H9 (cell line): ENCODE measurements around the gene CAB39. TPM values are rescaled to one million over a fixed set of nuclear protein-coding genes. Genes with fewer than 3 reads are reported as not detected.

Source experiments
- DNase-seq: peaks from one replicate; pipeline ENCODE4 v3.0.0-alpha.2; 2017
- H2AFZ ChIP-seq: one replicate; pipeline ENCODE4 v1.6.1; 2013; ENCODE audit warnings: mild to moderate bottlenecking, low read length, control low read depth, moderate library complexity
- H2AK5ac ChIP-seq: 2 replicates; pipeline ENCODE4 v1.6.1; 2013; ENCODE audit warnings: low read length, control low read depth, mixed read lengths; ENCODE audit not compliant: insufficient read length
- H2BK120ac ChIP-seq: one replicate; pipeline ENCODE4 v1.6.1; 2013; ENCODE audit warnings: low read depth, mild to moderate bottlenecking, low read length, control low read depth, inconsistent platforms; ENCODE audit not compliant: poor library complexity, severe bottlenecking
- H2BK12ac ChIP-seq: 2 replicates; pipeline ENCODE4 v1.6.1; 2013; ENCODE audit warnings: low read length, control low read depth, mixed read lengths, low read depth; ENCODE audit not compliant: insufficient read length
- H2BK15ac ChIP-seq: 2 replicates; pipeline ENCODE4 v1.6.1; 2013; ENCODE audit warnings: low read depth, low read length, control low read depth
- H2BK20ac ChIP-seq: one replicate; pipeline ENCODE4 v1.6.1; 2013; ENCODE audit warnings: low read depth, mild to moderate bottlenecking, low read length, control low read depth, inconsistent platforms; ENCODE audit not compliant: poor library complexity, severe bottlenecking
- H2BK5ac ChIP-seq: 2 replicates; pipeline ENCODE4 v1.6.1; 2013; ENCODE audit warnings: low read length, control low read depth, mixed read lengths; ENCODE audit not compliant: insufficient read length
- H3K14ac ChIP-seq: 2 replicates; pipeline ENCODE4 v1.6.1; 2013; ENCODE audit warnings: low read length, control low read depth; ENCODE audit not compliant: insufficient read depth
- H3K18ac ChIP-seq: 2 replicates; pipeline ENCODE4 v1.6.1; 2013; ENCODE audit warnings: low read depth, mild to moderate bottlenecking, mixed read lengths, low read length, control low read depth; ENCODE audit not compliant: insufficient read length
- H3K23ac ChIP-seq: 2 replicates; pipeline ENCODE4 v1.6.1; 2013; ENCODE audit warnings: low read length, control low read depth, mixed read lengths, low read depth; ENCODE audit not compliant: insufficient read length
- H3K23me2 ChIP-seq: 2 replicates; pipeline ENCODE4 v1.6.1; 2013; ENCODE audit warnings: low read depth, mild to moderate bottlenecking, mixed read lengths, low read length, control low read depth; ENCODE audit not compliant: insufficient read length, poor library complexity, severe bottlenecking
- H3K27ac ChIP-seq: 2 replicates; pipeline ENCODE4 v1.5.1; 2013; ENCODE audit warnings: low read length, control low read depth, mixed read lengths, low read depth; ENCODE audit not compliant: insufficient read length
- H3K27me3 ChIP-seq: 2 replicates; pipeline ENCODE4 v1.6.1; 2013; ENCODE audit warnings: low read length, control low read depth, inconsistent platforms; ENCODE audit not compliant: insufficient read depth
- H3K4ac ChIP-seq: 2 replicates; pipeline ENCODE4 v1.6.1; 2013; ENCODE audit warnings: low read depth, mild to moderate bottlenecking, control low read depth, inconsistent platforms, low read length, moderate library complexity
- H3K4me1 ChIP-seq: 2 replicates; pipeline ENCODE4 v1.6.1; 2013; ENCODE audit warnings: low read length, control low read depth, inconsistent platforms; ENCODE audit not compliant: insufficient read depth
- H3K4me2 ChIP-seq: 2 replicates; pipeline ENCODE4 v1.6.1; 2013; ENCODE audit warnings: low read length, control low read depth, mixed read lengths; ENCODE audit not compliant: insufficient read length, insufficient read depth
- H3K56ac ChIP-seq: 2 replicates; pipeline ENCODE4 v1.6.1; 2013; ENCODE audit warnings: low read depth, mild to moderate bottlenecking, mixed read lengths, low read length, control low read depth; ENCODE audit not compliant: insufficient read length
- H3K79me1 ChIP-seq: 2 replicates; pipeline ENCODE4 v1.6.1; 2013; ENCODE audit warnings: low read depth, mild to moderate bottlenecking, moderate library complexity, low read length, control low read depth, inconsistent platforms; ENCODE audit not compliant: insufficient read depth, poor library complexity, severe bottlenecking
- H3K79me2 ChIP-seq: 2 replicates; pipeline ENCODE4 v1.6.1; 2013; ENCODE audit warnings: low read length, control low read depth, inconsistent platforms; ENCODE audit not compliant: insufficient read depth
- H3K9ac ChIP-seq: 2 replicates; pipeline ENCODE4 v1.6.1; 2013; ENCODE audit warnings: low read length, control low read depth, mixed read lengths; ENCODE audit not compliant: insufficient read length; ENCODE audit errors: extremely low read depth
- H3K9me3 ChIP-seq: one replicate; pipeline ENCODE4 v1.6.1; 2013; ENCODE audit warnings: low read depth, low read length, inconsistent platforms; ENCODE audit not compliant: control insufficient read depth
- H3T11ph ChIP-seq: one replicate; pipeline ENCODE4 v1.6.1; 2013; ENCODE audit warnings: mild to moderate bottlenecking, low read length, control low read depth, inconsistent platforms
- H4K20me1 ChIP-seq: one replicate; pipeline ENCODE4 v1.6.1; 2013; ENCODE audit not compliant: control insufficient read depth, insufficient read length, insufficient read depth
- H4K5ac ChIP-seq: 2 replicates; pipeline ENCODE4 v1.6.1; 2013; ENCODE audit warnings: low read depth, mild to moderate bottlenecking, mixed read lengths, low read length, control low read depth; ENCODE audit not compliant: insufficient read length
- H4K8ac ChIP-seq: replicated peaks from 2 replicates; pipeline ENCODE4 v1.6.1; 2013; ENCODE audit warnings: low read length, control low read depth, mixed read lengths, low read depth; ENCODE audit not compliant: insufficient read length
- H4K91ac ChIP-seq: 2 replicates; pipeline ENCODE4 v1.6.1; 2013; ENCODE audit warnings: low read depth, mild to moderate bottlenecking, moderate library complexity, mixed read lengths, low read length, control low read depth; ENCODE audit not compliant: insufficient read length
- H3K27ac Mint-ChIP-seq, 3 experiments: 2 replicates in 2 of 3; 3 replicates in 1 of 3; pipeline ENCODE4 v1.8.0; 2020 to 2021; ENCODE audit warnings: mixed read lengths in 3 of 3, mild to moderate bottlenecking in 1 of 3, moderate library complexity in 1 of 3
- H3K27me3 Mint-ChIP-seq: 2 replicates; pipeline ENCODE4 v1.8.0; 2021; ENCODE audit warnings: low read depth, mild to moderate bottlenecking, moderate library complexity, mixed read lengths
- H3K36me3 Mint-ChIP-seq, 3 experiments: 2 replicates in 2 of 3; 3 replicates in 1 of 3; pipeline ENCODE4 v1.8.0; 2020 to 2021; ENCODE audit warnings: low read depth in 3 of 3, mixed read lengths in 3 of 3; ENCODE audit not compliant: insufficient read depth in 1 of 3
- H3K4me1 Mint-ChIP-seq, 2 experiments: 2 replicates each; pipeline ENCODE4 v1.8.0; 2020; ENCODE audit warnings: mixed read lengths in 2 of 2
- H3K4me3 Mint-ChIP-seq, 2 experiments: 2 replicates in 1 of 2; 3 replicates in 1 of 2; pipeline ENCODE4 v1.8.0; 2020 to 2021; ENCODE audit warnings: mild to moderate bottlenecking in 2 of 2, mixed read lengths in 2 of 2, moderate library complexity in 1 of 2
- H3K9me3 Mint-ChIP-seq, 2 experiments: 2 replicates in 1 of 2; 3 replicates in 1 of 2; pipeline ENCODE4 v1.8.0; 2020; ENCODE audit warnings: mild to moderate bottlenecking in 2 of 2, mixed read lengths in 2 of 2, moderate library complexity in 1 of 2
- WGBS: extraction: QIAGEN DNeasy Blood & Tissue Kit; methylation state at CpG from one replicate; pipeline ENCODE4 v1.1.7; 2013; ENCODE audit warnings: missing lambda C conversion rate, low lambda C conversion rate, mixed read lengths; ENCODE audit not compliant: insufficient read length; ENCODE audit errors: extremely low coverage; 5-methylcytosine and 5-hydroxymethylcytosine counted together
- total RNA-seq: library from RNA; stranded (reverse); gene quantifications from 2 replicates; pipeline ENCODE4 v1.2.1, GENCODE V29; 2021
- TF ChIP-seq, protein P1 (sequence below): fragments of 200-600 bp; sonication (generic); conservative IDR thresholded peaks from 3 replicates; pipeline ENCODE4 v1.8.0; 2021; ENCODE audit warnings: antibody characterized with exemption, mild to moderate bottlenecking

CAB39 gene
- total RNA-seq, 1 experiment from 2014 or later: 42.7 TPM

DNA sequence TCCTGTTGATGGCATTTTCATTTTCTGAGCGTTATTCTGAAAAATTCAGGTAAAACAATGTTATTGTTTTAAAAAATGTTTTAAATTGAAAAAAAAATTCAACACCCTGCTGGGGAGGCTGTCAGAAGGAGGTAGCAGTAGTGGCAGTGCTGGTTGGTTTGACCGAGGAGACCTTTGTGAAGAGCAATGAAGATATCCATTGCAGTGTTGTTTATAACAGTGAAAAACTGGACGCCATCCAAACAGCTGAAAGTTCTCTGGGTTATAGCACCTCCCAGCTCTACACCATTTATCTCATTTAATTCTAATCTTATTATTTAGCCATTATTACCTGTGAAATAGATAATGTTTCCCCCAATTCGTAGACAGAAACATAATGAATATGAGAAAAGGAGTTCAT lies 139.5 kb downstream of the CAB39 start:
- WGBS: no CpG with 5 or more reads among the region's 4 CpGs

More for the DNA sequence above, 139.5 kb downstream of the CAB39 start:
- Mint-ChIP-seq H3K36me3 (peaks cover 0 to 2% (median 0%) of the 10 kb centered on the region in 3 experiments; a peak in 1 of 7 replicates), H3K4me1 (peaks cover 4 to 19% of the 10 kb centered on the region in 2 experiments), H3K27ac (no peak overlapping the region), H3K9me3 (no peaks in the 10 kb centered on the region; a peak in 2 of 5 replicates), H3K27me3 (peaks cover 23% of the 10 kb centered on the region), H3K4me3 (no peak overlapping the region)
- TF ChIP-seq, protein P1, sequence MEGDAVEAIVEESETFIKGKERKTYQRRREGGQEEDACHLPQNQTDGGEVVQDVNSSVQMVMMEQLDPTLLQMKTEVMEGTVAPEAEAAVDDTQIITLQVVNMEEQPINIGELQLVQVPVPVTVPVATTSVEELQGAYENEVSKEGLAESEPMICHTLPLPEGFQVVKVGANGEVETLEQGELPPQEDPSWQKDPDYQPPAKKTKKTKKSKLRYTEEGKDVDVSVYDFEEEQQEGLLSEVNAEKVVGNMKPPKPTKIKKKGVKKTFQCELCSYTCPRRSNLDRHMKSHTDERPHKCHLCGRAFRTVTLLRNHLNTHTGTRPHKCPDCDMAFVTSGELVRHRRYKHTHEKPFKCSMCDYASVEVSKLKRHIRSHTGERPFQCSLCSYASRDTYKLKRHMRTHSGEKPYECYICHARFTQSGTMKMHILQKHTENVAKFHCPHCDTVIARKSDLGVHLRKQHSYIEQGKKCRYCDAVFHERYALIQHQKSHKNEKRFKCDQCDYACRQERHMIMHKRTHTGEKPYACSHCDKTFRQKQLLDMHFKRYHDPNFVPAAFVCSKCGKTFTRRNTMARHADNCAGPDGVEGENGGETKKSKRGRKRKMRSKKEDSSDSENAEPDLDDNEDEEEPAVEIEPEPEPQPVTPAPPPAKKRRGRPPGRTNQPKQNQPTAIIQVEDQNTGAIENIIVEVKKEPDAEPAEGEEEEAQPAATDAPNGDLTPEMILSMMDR: no peak
- Histone ChIP-seq H3K79me1 (no peaks in the 10 kb centered on the region), H3K9ac (no peak overlapping the region), H3K27ac (no peak overlapping the region), H3K79me2 (no peaks in the 10 kb centered on the region), H2BK5ac (no peak overlapping the region), H2BK15ac (no peak overlapping the region), H3K4ac (no peak overlapping the region), H2AK5ac (no peak overlapping the region), H4K5ac (no peak overlapping the region), H3K9me3 (no peaks in the 10 kb centered on the region), H4K91ac (no peak overlapping the region), H3K18ac (no peak overlapping the region), H3K56ac (no peak overlapping the region), H2BK12ac (no peak overlapping the region), H3K4me2 (no peak overlapping the region), H3T11ph (no peak overlapping the region), H3K23me2 (no peaks in the 10 kb centered on the region), H4K8ac (no peak overlapping the region), H3K27me3 (no peaks in the 10 kb centered on the region), H3K23ac (no peak overlapping the region), H2BK120ac (no peak overlapping the region), H2BK20ac (no peak overlapping the region), H3K14ac (no peak overlapping the region), H2AFZ (no peak overlapping the region), H4K20me1 (no peaks in the 10 kb centered on the region), H3K4me1 (no peaks in the 10 kb centered on the region; the same call in 1 of the 2 replicates)
- DNase-seq: no peak
